NB4 (cell line): ENCODE measurements around the gene PNMT.

Source experiments
- MYC ChIP-seq: IDR thresholded peaks from 2 replicates; pipeline ENCODE4 v1.6.1; 2011; ENCODE audit warnings: low read depth, low read length
- TF ChIP-seq, protein P1 (sequence below): IDR thresholded peaks from one replicate; pipeline ENCODE4 v1.5.1; 2012; ENCODE audit warnings: low read depth, low read length

DNA sequence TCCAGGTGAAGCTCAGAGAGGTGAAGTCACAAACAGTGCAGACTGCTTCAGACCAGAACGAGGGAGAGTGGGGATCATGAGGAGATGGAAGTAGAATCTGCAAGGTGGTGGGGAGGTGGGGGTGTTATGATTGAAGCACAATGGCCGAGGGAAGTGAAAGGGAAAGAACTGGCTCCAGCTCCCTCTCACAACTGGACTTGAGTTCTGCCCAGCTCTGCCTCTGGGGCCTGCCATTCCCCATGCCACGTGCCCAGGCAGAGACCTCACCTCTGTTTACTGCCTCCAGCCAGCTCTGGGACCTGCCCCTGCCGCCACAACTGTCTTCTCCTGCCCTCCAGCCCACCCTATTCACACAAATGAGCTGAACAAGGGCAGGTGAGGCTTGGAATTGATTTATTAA is 2.5 kb downstream of the PNMT start:
- TF ChIP-seq, protein P1, sequence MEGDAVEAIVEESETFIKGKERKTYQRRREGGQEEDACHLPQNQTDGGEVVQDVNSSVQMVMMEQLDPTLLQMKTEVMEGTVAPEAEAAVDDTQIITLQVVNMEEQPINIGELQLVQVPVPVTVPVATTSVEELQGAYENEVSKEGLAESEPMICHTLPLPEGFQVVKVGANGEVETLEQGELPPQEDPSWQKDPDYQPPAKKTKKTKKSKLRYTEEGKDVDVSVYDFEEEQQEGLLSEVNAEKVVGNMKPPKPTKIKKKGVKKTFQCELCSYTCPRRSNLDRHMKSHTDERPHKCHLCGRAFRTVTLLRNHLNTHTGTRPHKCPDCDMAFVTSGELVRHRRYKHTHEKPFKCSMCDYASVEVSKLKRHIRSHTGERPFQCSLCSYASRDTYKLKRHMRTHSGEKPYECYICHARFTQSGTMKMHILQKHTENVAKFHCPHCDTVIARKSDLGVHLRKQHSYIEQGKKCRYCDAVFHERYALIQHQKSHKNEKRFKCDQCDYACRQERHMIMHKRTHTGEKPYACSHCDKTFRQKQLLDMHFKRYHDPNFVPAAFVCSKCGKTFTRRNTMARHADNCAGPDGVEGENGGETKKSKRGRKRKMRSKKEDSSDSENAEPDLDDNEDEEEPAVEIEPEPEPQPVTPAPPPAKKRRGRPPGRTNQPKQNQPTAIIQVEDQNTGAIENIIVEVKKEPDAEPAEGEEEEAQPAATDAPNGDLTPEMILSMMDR, result no peak
- no peak for TF ChIP-seq MYC
